K562 (cell line): ENCODE data around the gene RTN4. TPM values are rescaled to one million over a fixed set of nuclear protein-coding genes. Genes with fewer than 3 reads are reported as not detected.

Source experiments
- CBX3 ChIP-seq, 2 experiments: IDR thresholded peaks; 1 replicate in 1 of 2; 2 replicates in 1 of 2; pipeline ENCODE4 v1.6.1; 2012; ENCODE audit warnings: inconsistent platforms in 2 of 2, low read length in 2 of 2, borderline replicate concordance in 1 of 2, control low read depth in 1 of 2
- ELK1 ChIP-seq: sonication (generic); formaldehyde crosslinking; IDR thresholded peaks from 2 replicates; pipeline ENCODE4 v1.8.1; 2022; ENCODE audit warnings: missing genetic modification reagents
- EP400 ChIP-seq: fragments of 450-650 bp; IDR thresholded peaks from 2 replicates; pipeline ENCODE4 v1.6.1; 2017; ENCODE audit warnings: antibody characterized with exemption, mild to moderate bottlenecking, moderate library complexity
- ERF ChIP-seq: fragments of 450-650 bp; formaldehyde crosslinking; IDR thresholded peaks from 2 replicates; pipeline ENCODE4 v1.4.0; 2020; ENCODE audit warnings: mild to moderate bottlenecking, mixed read lengths
- NFRKB ChIP-seq: fragments of 450-650 bp; IDR thresholded peaks from 2 replicates; pipeline ENCODE4 v1.6.1; 2016; ENCODE audit warnings: low read depth
- POLR3G ChIP-seq: IDR thresholded peaks from 2 replicates; pipeline ENCODE4 v1.6.1; 2011; ENCODE audit not compliant: insufficient read length, insufficient replicate concordance; ENCODE audit errors: extremely low read depth
- RFX1 ChIP-seq: fragments of 450-650 bp; IDR thresholded peaks from 2 replicates; pipeline ENCODE4 v1.6.1; 2016; ENCODE audit warnings: mild to moderate bottlenecking, moderate library complexity
- SLC30A9 ChIP-seq: fragments of 250-450 bp; sonication (Bioruptor Pico); IDR thresholded peaks from 2 replicates; pipeline ENCODE4 v1.8.0; 2022; ENCODE audit warnings: mild to moderate bottlenecking, moderate library complexity
- SP1 ChIP-seq: sonication (generic); formaldehyde crosslinking; IDR thresholded peaks from 2 replicates; pipeline ENCODE4 v1.8.1; 2022; ENCODE audit warnings: mild to moderate bottlenecking, missing genetic modification reagents
- TAF7 ChIP-seq: fragments of 450-650 bp; IDR thresholded peaks from 2 replicates; pipeline ENCODE4 v1.6.1; 2016; ENCODE audit warnings: missing genetic modification characterization, missing compliant biosample characterization
- TCF7 ChIP-seq: sonication (generic); IDR thresholded peaks from 2 replicates; pipeline ENCODE4 v1.6.1; 2016; ENCODE audit warnings: antibody characterized with exemption, borderline replicate concordance
- ZNF263 ChIP-seq: sonication (generic); formaldehyde crosslinking; IDR thresholded peaks from 2 replicates; pipeline ENCODE4 v1.8.0; 2022; ENCODE audit warnings: mild to moderate bottlenecking, missing genetic modification reagents, borderline replicate concordance
- ZNF277 ChIP-seq: fragments of 250-450 bp; sonication (Bioruptor Pico); IDR thresholded peaks from 2 replicates; pipeline ENCODE4 v1.8.0; 2022; ENCODE audit warnings: inconsistent platforms, mild to moderate bottlenecking, moderate library complexity, borderline replicate concordance
- ZNF444 ChIP-seq: fragments of 250-450 bp; sonication (Bioruptor Pico); IDR thresholded peaks from 2 replicates; pipeline ENCODE4 v1.4.0; 2020; ENCODE audit warnings: mild to moderate bottlenecking, moderate library complexity
- ZNF445 ChIP-seq: fragments of 250-450 bp; sonication (Bioruptor Pico); IDR thresholded peaks from 2 replicates; pipeline ENCODE4 v1.4.0; 2020; ENCODE audit warnings: low read depth, mild to moderate bottlenecking, moderate library complexity
- ZNF639 ChIP-seq, 2 experiments: fragments of 200-800 bp in 1 of 2; sonication (Bioruptor generic) in 1 of 2; sonication (generic) in 1 of 2; formaldehyde crosslinking in 1 of 2; IDR thresholded peaks in 1 of 2; conservative IDR thresholded peaks in 1 of 2; 2 replicates each; pipeline versions ENCODE4 v1.5.0 to v1.6.1; 2016 to 2020; ENCODE audit warnings: missing compliant biosample characterization in 1 of 2, missing genetic modification characterization in 1 of 2, missing genetic modification reagents in 1 of 2
- polyA plus RNA-seq, 8 experiments: library from polyadenylated mRNA; depleted of rRNA in 4 of 8; stranded (reverse) in 5 of 8; unstranded in 3 of 8; fragments of >200 nt; fragmentation: Nextera tagmentation in 2 of 8; fragmentation: Illumina TruSeq in 1 of 8; extraction: Ambion mirVana in 2 of 8; extraction: Trizol in 1 of 8; gene quantifications; 2 replicates each; pipeline versions ENCODE4 v1.2.1 to v1.2.3, GENCODE V29; 2011 to 2014; ENCODE audit warnings: inconsistent platforms in 1 of 8, missing spikeins in 1 of 8
- total RNA-seq, 7 experiments: library from RNA; depleted of rRNA in 6 of 7; stranded (reverse); fragments of >200 nt in 6 of 7; fragmentation: Illumina TruSeq in 2 of 7; extraction: Trizol in 2 of 7; gene quantifications; 2 replicates each; pipeline versions ENCODE4 v1.2.1 to v1.2.3, GENCODE V29; 2011 to 2021; ENCODE audit warnings: low replicate concordance in 1 of 7
- TF ChIP-seq, protein P1 (sequence below): fragments of 250-450 bp; sonication (Bioruptor Pico); IDR thresholded peaks from 2 replicates; pipeline ENCODE4 v1.5.0; 2020; ENCODE audit warnings: mild to moderate bottlenecking

RTN4 gene
- total and polyA plus RNA-seq, 9 of the 15 experiments (the other 6 are each of a cell fraction or from before 2014, with no cell fraction given), result 73.0 to 248 (median 116) TPM

DNA sequence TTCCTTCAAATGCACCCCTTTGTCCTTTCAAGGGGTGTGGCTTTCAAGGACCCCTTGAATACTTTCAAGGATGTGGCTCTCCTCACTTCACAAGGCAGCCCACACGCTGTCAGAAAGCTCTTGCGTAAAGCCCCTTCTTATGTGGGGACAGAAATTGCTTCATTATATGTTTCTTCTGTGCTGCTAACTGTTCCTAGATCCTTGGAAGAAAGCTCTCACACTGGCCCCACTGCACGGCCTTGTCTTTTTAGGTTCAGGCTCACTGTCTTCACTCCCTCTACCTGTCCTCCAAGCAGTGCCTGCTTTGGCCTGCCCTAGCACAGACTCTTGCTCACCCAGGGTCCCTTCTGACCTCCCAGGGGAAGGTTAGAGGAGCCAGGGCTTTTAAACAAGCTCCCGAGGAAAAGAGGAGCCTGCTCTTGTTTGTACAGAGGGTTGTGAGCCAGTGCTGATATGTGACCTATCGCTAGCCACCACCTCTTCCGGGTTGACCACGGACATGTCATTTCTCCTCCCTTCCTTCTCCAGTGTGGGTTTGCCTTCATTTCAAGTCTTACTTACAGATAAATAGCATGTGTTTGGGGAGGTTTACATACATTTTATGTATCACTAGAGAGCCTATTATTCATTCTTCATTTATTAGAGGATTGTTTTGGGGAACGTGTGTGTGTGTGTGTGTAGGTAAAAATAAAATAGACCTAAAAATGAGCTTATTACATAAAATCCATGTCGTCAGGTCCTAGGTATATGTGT lies 94.7 kb downstream of the RTN4 start (continued):
- TF ChIP-seq ELK1 (CRISPR knock-in tag) (no peak), ZNF263 (CRISPR knock-in tag) (no peak), EP400 (peak; percentile 54; the same call in 1 of the 2 replicates), RFX1 (no peak), POLR3G (no peak), SP1 (CRISPR knock-in tag) (no peak), TAF7 (tag) (no peak; the same call in 1 of the 2 replicates), TCF7 (no peak), ZNF639 (CRISPR knock-in tag; conservative IDR thresholded peaks at IDR 0.05 in 1 of 2, IDR thresholded peaks at IDR 0.05 in 1 of 2) (peak in 1 of 2 experiments; percentile 83; a peak in 2 of 4 replicates), ERF (CRISPR knock-in tag) (no peak), CBX3 (IDR thresholded peaks at IDR 0.05; ENCODE audit: borderline replicate concordance in 1 of 2, low read length in 2 of 2) (peak in 1 of 2 experiments; percentile 64; a peak in 1 of 3 replicates), ZNF444 (CRISPR knock-in tag) (no peak), ZNF445 (CRISPR knock-in tag) (no peak), NFRKB (peak; percentile 96), ZNF277 (CRISPR knock-in tag) (no peak), SLC30A9 (no peak)
- TF ChIP-seq, protein P1, sequence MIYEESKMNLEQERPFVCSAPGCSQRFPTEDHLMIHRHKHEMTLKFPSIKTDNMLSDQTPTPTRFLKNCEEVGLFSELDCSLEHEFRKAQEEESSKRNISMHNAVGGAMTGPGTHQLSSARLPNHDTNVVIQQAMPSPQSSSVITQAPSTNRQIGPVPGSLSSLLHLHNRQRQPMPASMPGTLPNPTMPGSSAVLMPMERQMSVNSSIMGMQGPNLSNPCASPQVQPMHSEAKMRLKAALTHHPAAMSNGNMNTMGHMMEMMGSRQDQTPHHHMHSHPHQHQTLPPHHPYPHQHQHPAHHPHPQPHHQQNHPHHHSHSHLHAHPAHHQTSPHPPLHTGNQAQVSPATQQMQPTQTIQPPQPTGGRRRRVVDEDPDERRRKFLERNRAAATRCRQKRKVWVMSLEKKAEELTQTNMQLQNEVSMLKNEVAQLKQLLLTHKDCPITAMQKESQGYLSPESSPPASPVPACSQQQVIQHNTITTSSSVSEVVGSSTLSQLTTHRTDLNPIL (CRISPR knock-in tag), result no peak
